A673 (cell line): ENCODE results near the gene LPCAT1. TPM values are rescaled to one million over a fixed set of nuclear protein-coding genes. Genes with fewer than 3 reads are reported as not detected.

Experiments used
- BruUV-seq: library from RNA; stranded (reverse); fragments of 400-500 nt; replicated peaks from 2 replicates; lab custom pipeline; 2021; lab: Mats Ljungman, UMichigan
- CTCF ChIA-PET: fragments of 300-600 bp; sonication (Branson Sonifier 250); formaldehyde crosslinking; loops from one replicate; lab custom pipeline; 2022; ENCODE audit warnings: antibody characterized with exemption; lab: Charles Lee
- POLR2A ChIA-PET: fragments of 300-600 bp; sonication (Branson Sonifier 250); formaldehyde crosslinking; loops from one replicate; lab custom pipeline; 2022; ENCODE audit warnings: antibody characterized with exemption; ENCODE audit not compliant: low non-redundant PET; lab: Charles Lee
- DNase-seq: peaks from one replicate; pipeline ENCODE4 v3.0.0-alpha.2; 2015; ENCODE audit warnings: low spot score
- H3K27ac ChIP-seq: fragments of 200-600 bp; sonication (generic); 2 replicates; pipeline ENCODE4 v1.5.1; 2016; ENCODE audit warnings: mixed run types, low read depth, mild to moderate bottlenecking, mixed read lengths, antibody characterized with exemption, low read length; ENCODE audit not compliant: poor library complexity, severe bottlenecking
- H3K27me3 ChIP-seq: fragments of 200-600 bp; sonication (generic); replicated peaks from 2 replicates; pipeline ENCODE4 v1.6.1; 2017; ENCODE audit warnings: mixed run types, low read depth, mild to moderate bottlenecking, mixed read lengths, antibody characterized with exemption, low read length; ENCODE audit not compliant: insufficient read depth, poor library complexity
- H3K36me3 ChIP-seq: fragments of 200-600 bp; sonication (generic); 2 replicates; pipeline ENCODE4 v1.6.1; 2016; ENCODE audit warnings: mixed run types, mild to moderate bottlenecking, mixed read lengths, antibody characterized with exemption, low read length; ENCODE audit not compliant: insufficient read depth, poor library complexity, severe bottlenecking
- H3K4me1 ChIP-seq: fragments of 200-600 bp; sonication (generic); 2 replicates; pipeline ENCODE4 v1.6.1; 2017; ENCODE audit warnings: mixed run types, mild to moderate bottlenecking, mixed read lengths, antibody characterized with exemption, low read length; ENCODE audit not compliant: insufficient read depth, poor library complexity, severe bottlenecking
- H3K4me3 ChIP-seq: fragments of 200-600 bp; sonication (generic); 2 replicates; pipeline ENCODE4 v1.5.1; 2016; ENCODE audit warnings: low read depth, mixed run types, mild to moderate bottlenecking, mixed read lengths, low read length; ENCODE audit not compliant: poor library complexity, severe bottlenecking
- H3K9me3 ChIP-seq: fragments of 200-600 bp; sonication (generic); 2 replicates; pipeline ENCODE4 v1.6.1; 2016; ENCODE audit warnings: mixed run types, low read depth, mild to moderate bottlenecking, mixed read lengths, antibody characterized with exemption, low read length; ENCODE audit not compliant: poor library complexity, severe bottlenecking
- EZH2 ChIP-seq: fragments of 200-600 bp; sonication (generic); IDR thresholded peaks from 2 replicates; pipeline ENCODE4 v1.6.1; 2017; ENCODE audit warnings: borderline replicate concordance, low read depth, mild to moderate bottlenecking, mixed read lengths, antibody characterized with exemption, low read length; ENCODE audit not compliant: poor library complexity, severe bottlenecking
- intact Hi-C: fragments of 100-400 bp; cut with micrococcal nuclease; formaldehyde crosslinking; loops from one replicate; pipeline ENCODE4 v1.10.0; 2022; ENCODE audit not compliant: unreplicated experiment
- total RNA-seq: library from RNA; stranded (reverse); gene quantifications from 2 replicates; pipeline ENCODE4 v1.2.3, GENCODE V29; 2021
- TF ChIP-seq, protein P1 (sequence below): fragments of 300-800, 200-600 bp; sonication (generic); conservative IDR thresholded peaks from 2 replicates; pipeline ENCODE4 v1.5.1; 2017; ENCODE audit warnings: low read depth, mild to moderate bottlenecking, antibody characterized with exemption, low read length, moderate library complexity, mixed read lengths

LPCAT1 gene
- total RNA-seq, 1 experiment from 2014 or later = 97.3 TPM

DNA sequence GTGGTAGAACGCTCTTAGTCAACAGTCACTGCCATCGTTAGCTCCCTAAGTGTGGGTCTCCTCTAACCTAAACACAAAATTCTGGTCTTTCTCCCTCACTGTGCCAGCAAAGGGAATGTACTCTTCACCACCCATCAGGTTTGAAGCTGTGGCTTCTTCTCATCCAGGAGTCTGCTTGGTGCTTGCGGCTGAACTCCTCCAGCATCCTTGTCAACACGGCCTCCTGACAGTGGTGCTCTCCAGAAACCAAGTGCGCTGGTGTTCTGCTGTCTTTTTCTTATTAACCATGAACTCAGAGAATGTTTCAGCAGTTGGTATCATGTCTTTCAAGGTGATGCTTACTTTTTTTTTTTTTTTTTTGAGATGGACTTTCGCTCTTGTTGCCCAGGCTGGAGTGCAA, 23.9 kb upstream of the LPCAT1 start:
- intact Hi-C loops = no loop called here
- no peak overlapping the region for H3K27ac ChIP-seq
- no peaks in the 10 kb centered on the region for H3K36me3 ChIP-seq
- H3K4me1 ChIP-seq = no peaks in the 10 kb centered on the region
- DNase-seq = no peak
- H3K9me3 ChIP-seq = no peaks in the 10 kb centered on the region
- TF ChIP-seq EZH2 = no peak
- TF ChIP-seq, protein P1, sequence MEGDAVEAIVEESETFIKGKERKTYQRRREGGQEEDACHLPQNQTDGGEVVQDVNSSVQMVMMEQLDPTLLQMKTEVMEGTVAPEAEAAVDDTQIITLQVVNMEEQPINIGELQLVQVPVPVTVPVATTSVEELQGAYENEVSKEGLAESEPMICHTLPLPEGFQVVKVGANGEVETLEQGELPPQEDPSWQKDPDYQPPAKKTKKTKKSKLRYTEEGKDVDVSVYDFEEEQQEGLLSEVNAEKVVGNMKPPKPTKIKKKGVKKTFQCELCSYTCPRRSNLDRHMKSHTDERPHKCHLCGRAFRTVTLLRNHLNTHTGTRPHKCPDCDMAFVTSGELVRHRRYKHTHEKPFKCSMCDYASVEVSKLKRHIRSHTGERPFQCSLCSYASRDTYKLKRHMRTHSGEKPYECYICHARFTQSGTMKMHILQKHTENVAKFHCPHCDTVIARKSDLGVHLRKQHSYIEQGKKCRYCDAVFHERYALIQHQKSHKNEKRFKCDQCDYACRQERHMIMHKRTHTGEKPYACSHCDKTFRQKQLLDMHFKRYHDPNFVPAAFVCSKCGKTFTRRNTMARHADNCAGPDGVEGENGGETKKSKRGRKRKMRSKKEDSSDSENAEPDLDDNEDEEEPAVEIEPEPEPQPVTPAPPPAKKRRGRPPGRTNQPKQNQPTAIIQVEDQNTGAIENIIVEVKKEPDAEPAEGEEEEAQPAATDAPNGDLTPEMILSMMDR = no peak
- no TSS peak for BruUV-seq
- no peaks in the 10 kb centered on the region for H3K27me3 ChIP-seq
- no peak overlapping the region for H3K4me3 ChIP-seq
- POLR2A ChIA-PET = no interaction called here
- CTCF ChIA-PET = no interaction called here

DNA sequence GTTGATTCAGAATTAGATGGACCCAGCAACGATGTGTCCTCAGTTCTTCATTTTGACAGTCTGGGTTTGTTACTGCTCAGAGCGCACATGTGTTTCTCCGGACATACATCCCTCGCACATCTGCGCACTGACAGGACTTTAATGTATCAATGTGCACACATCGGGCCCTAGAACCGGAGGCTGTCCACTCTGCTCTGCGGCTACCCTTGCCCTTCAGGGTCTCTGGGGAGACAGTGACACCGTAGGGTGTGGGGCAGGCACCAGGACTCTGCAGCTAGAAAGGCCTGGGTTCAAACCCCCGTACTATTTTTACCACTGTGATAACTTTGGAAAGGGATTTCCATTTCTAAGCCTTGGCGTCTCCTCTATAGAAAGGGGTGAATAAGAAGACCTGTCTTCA, 23.5 kb upstream of the LPCAT1 start:
- Histone ChIP-seq H3K27me3 (no peaks in the 10 kb centered on the region), H3K9me3 (no peaks in the 10 kb centered on the region), H3K4me1 (no peaks in the 10 kb centered on the region), H3K36me3 (no peaks in the 10 kb centered on the region), H3K4me3 (no peak overlapping the region), H3K27ac (no peak overlapping the region)
- intact Hi-C loops = no loop called here
- no peak for DNase-seq
- TF ChIP-seq EZH2 = no peak
- TF ChIP-seq, protein P1 = no peak
- POLR2A ChIA-PET = no interaction called here
- BruUV-seq = no TSS peak
- CTCF ChIA-PET = no interaction called here

DNA sequence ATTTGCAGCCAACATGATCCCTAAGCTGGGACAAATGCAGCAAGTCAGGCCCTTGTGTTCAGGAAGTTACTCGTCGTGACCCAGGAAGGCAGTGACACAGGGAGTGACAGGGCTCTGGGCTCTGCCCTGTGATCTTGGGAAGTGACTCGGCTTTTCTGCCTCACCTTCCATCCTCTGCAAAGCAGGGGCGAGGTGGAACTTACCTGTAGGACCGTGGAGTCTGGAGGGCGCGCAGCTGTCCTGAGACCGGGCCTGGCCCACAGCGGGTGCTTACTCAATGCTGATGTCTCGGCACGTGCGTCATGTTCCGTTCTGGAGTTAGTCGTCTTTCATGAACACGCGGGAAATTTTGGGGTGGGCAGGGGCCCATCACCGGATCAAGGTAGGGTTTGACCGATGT, 22.8 kb upstream of the LPCAT1 start:
- Histone ChIP-seq H3K27me3 (no peaks in the 10 kb centered on the region), H3K4me3 (no peak overlapping the region), H3K27ac (no peak overlapping the region), H3K4me1 (no peaks in the 10 kb centered on the region), H3K9me3 (no peaks in the 10 kb centered on the region), H3K36me3 (no peaks in the 10 kb centered on the region)
- intact Hi-C loops = no loop called here
- POLR2A ChIA-PET = no interaction called here
- BruUV-seq = no TSS peak
- no peak for DNase-seq
- CTCF ChIA-PET = no interaction called here
- TF ChIP-seq, protein P1 = no peak
- TF ChIP-seq EZH2 = no peak
